HUES64 (cell line): ENCODE results near the gene AHCTF1. TPM values are rescaled to one million over a fixed set of nuclear protein-coding genes. Genes with fewer than 3 reads are reported as not detected.

ENCODE experiments used
- H3K27ac ChIP-seq: 2 replicates; pipeline ENCODE4 v1.7.0; 2013; ENCODE audit warnings: low read depth, low read length, inconsistent platforms
- H3K27me3 ChIP-seq: 2 replicates; pipeline ENCODE4 v1.6.1; 2013; ENCODE audit warnings: mild to moderate bottlenecking, low read length; ENCODE audit not compliant: insufficient read depth
- H3K36me3 ChIP-seq: 2 replicates; pipeline ENCODE4 v1.6.1; 2013; ENCODE audit warnings: mild to moderate bottlenecking, low read length; ENCODE audit not compliant: insufficient read depth
- H3K4me1 ChIP-seq: 2 replicates; pipeline ENCODE4 v1.6.1; 2013; ENCODE audit warnings: mild to moderate bottlenecking, low read length, moderate library complexity; ENCODE audit not compliant: insufficient read depth
- H3K4me3 ChIP-seq: 2 replicates; pipeline ENCODE4 v1.5.1; 2013; ENCODE audit warnings: mild to moderate bottlenecking, low read length, moderate library complexity
- H3K9ac ChIP-seq: 2 replicates; pipeline ENCODE4 v1.6.1; 2013; ENCODE audit warnings: mild to moderate bottlenecking, low read depth, low read length
- H3K9me3 ChIP-seq: 2 replicates; pipeline ENCODE4 v1.6.1; 2013; ENCODE audit warnings: low read depth, low read length; ENCODE audit not compliant: insufficient read depth
- WGBS: fragments of 150-250, 120-280 bp; methylation state at CpG from one replicate; pipeline ENCODE4 v1.1.7; 2013; ENCODE audit warnings: missing lambda C conversion rate; 5-methylcytosine and 5-hydroxymethylcytosine counted together
- polyA plus RNA-seq, 2 experiments: library from polyadenylated mRNA; stranded (reverse); fragments of 50-300 nt; gene quantifications; one replicate each; pipeline ENCODE4 v1.2.3, GENCODE V29; 2013

AHCTF1 gene
- 36.0 TPM for polyA plus RNA-seq (2013, experiment 1 of 2)
- 36.1 TPM for polyA plus RNA-seq (2013, experiment 2 of 2)

- Histone ChIP-seq H3K4me1 (no peaks in the 10 kb centered on the region), H3K36me3 (peaks cover 18% of the 10 kb centered on the region), H3K4me3 (peak within 1 kb of the TSS; percentile 98), H3K9ac (peak within 1 kb of the TSS; percentile 98), H3K27ac (peak within 1 kb of the TSS; percentile 99), H3K9me3 (no peaks in the 10 kb centered on the region), H3K27me3 (no peaks in the 10 kb centered on the region)
- WGBS: under 1% methylated on average over 90 of the region's 90 CpGs
These were observed at the start of gene AHCTF1 for GRCh38 chr1:246931549-246932365. Gene AHCTF1 (minus strand): TSS chr1:246931948. CDS start chr1:246918370, 13,578 bp downstream.

- Histone ChIP-seq H3K9ac (no peak overlapping the region), H3K27me3 (no peaks in the 10 kb centered on the region), H3K4me3 (no peak overlapping the region), H3K27ac (no peak overlapping the region), H3K9me3 (peaks cover 52% of the 10 kb centered on the region), H3K36me3 (peaks cover 74% of the 10 kb centered on the region), H3K4me1 (no peaks in the 10 kb centered on the region)
- WGBS: 96% methylated on average over 6 of the region's 6 CpGs
These were observed 47.0 kb upstream of the AHCTF1 start for GRCh38 chr1:246978785-246979184.

GRCh38 chr1:246978281-246978680, 46.5 kb upstream of the AHCTF1 start:
- Histone ChIP-seq H3K4me3 (no peak overlapping the region), H3K9me3 (peaks cover 48% of the 10 kb centered on the region), H3K9ac (no peak overlapping the region), H3K27ac (no peak overlapping the region), H3K4me1 (no peaks in the 10 kb centered on the region), H3K27me3 (no peaks in the 10 kb centered on the region), H3K36me3 (peaks cover 74% of the 10 kb centered on the region)
- WGBS: 96% methylated on average over 2 of the region's 2 CpGs

GRCh38 chr1:246971969-246972368, 40.2 kb upstream of the AHCTF1 start:
- Histone ChIP-seq H3K27ac (no peak overlapping the region), H3K36me3 (peaks cover 36% of the 10 kb centered on the region), H3K4me3 (no peak overlapping the region), H3K27me3 (no peaks in the 10 kb centered on the region), H3K9ac (no peak overlapping the region), H3K9me3 (peaks cover 51% of the 10 kb centered on the region), H3K4me1 (no peaks in the 10 kb centered on the region)
- WGBS: 93% methylated on average over 7 of the region's 7 CpGs

GRCh38 chr1:246971090-246971721, 39.5 kb upstream of the AHCTF1 start:
- Histone ChIP-seq H3K9ac (no peak overlapping the region), H3K27me3 (no peaks in the 10 kb centered on the region), H3K27ac (no peak overlapping the region), H3K36me3 (peaks cover 37% of the 10 kb centered on the region), H3K9me3 (peaks cover 51% of the 10 kb centered on the region), H3K4me3 (no peak overlapping the region), H3K4me1 (no peaks in the 10 kb centered on the region)
- 77% methylated on average over 12 of the region's 12 CpGs for WGBS

GRCh38 chr1:246969621-246970020, 37.9 kb upstream of the AHCTF1 start:
- Histone ChIP-seq H3K27me3 (no peaks in the 10 kb centered on the region), H3K4me3 (no peak overlapping the region), H3K27ac (no peak overlapping the region), H3K36me3 (peaks cover 30% of the 10 kb centered on the region), H3K9ac (no peak overlapping the region), H3K4me1 (no peaks in the 10 kb centered on the region), H3K9me3 (peaks cover 51% of the 10 kb centered on the region)
- WGBS: 100% methylated on average over 1 of the region's 3 CpGs

- no peak overlapping the region for H3K9ac ChIP-seq
- H3K36me3 ChIP-seq: peaks cover 31% of the 10 kb centered on the region
- no peaks in the 10 kb centered on the region for H3K4me1 ChIP-seq
- no peak overlapping the region for H3K27ac ChIP-seq
- H3K9me3 ChIP-seq: peaks cover 38% of the 10 kb centered on the region
- 91% methylated on average over 2 of the region's 2 CpGs for WGBS
- no peak overlapping the region for H3K4me3 ChIP-seq
- H3K27me3 ChIP-seq: no peaks in the 10 kb centered on the region
These were observed 34.8 kb upstream of the AHCTF1 start for GRCh38 chr1:246966502-246966901.

- Histone ChIP-seq H3K27me3 (no peaks in the 10 kb centered on the region), H3K4me3 (no peak overlapping the region), H3K4me1 (no peaks in the 10 kb centered on the region), H3K27ac (no peak overlapping the region), H3K36me3 (peaks cover 40% of the 10 kb centered on the region), H3K9me3 (no peaks in the 10 kb centered on the region), H3K9ac (no peak overlapping the region)
- 96% methylated on average over 1 of the region's 1 CpG for WGBS
These were observed 28.4 kb upstream of the AHCTF1 start for GRCh38 chr1:246959944-246960693.

- no peak overlapping the region for H3K9ac ChIP-seq
- no peak overlapping the region for H3K4me3 ChIP-seq
- H3K27ac ChIP-seq: no peak overlapping the region
- no peaks in the 10 kb centered on the region for H3K27me3 ChIP-seq
- no peaks in the 10 kb centered on the region for H3K9me3 ChIP-seq
- peaks cover 3% of the 10 kb centered on the region; the same call in 1 of the 2 replicates for H3K4me1 ChIP-seq
- WGBS: 95% methylated on average over 4 of the region's 4 CpGs
- peaks cover 17% of the 10 kb centered on the region for H3K36me3 ChIP-seq
These were observed 22.4 kb upstream of the AHCTF1 start for GRCh38 chr1:246954126-246954525.

- Histone ChIP-seq H3K9me3 (no peaks in the 10 kb centered on the region), H3K36me3 (0 out of 2 replicates have a peak, but pooled peaks cover 5% of the 10 kb centered on the region), H3K27me3 (no peaks in the 10 kb centered on the region), H3K27ac (no peak overlapping the region), H3K4me1 (peaks cover 3% of the 10 kb centered on the region; the same call in 1 of the 2 replicates), H3K9ac (no peak overlapping the region), H3K4me3 (no peak overlapping the region)
- 92% methylated on average over 4 of the region's 4 CpGs for WGBS
These were observed 19.7 kb upstream of the AHCTF1 start for GRCh38 chr1:246951413-246951812.

- no peak overlapping the region for H3K9ac ChIP-seq
- WGBS: 98% methylated on average over 3 of the region's 3 CpGs
- 0 out of 2 replicates have a peak, but pooled peaks cover 11% of the 10 kb centered on the region for H3K36me3 ChIP-seq
- H3K27ac ChIP-seq: no peak overlapping the region
- no peaks in the 10 kb centered on the region for H3K9me3 ChIP-seq
- no peaks in the 10 kb centered on the region for H3K27me3 ChIP-seq
- H3K4me1 ChIP-seq: peaks cover 3% of the 10 kb centered on the region; the same call in 1 of the 2 replicates
- H3K4me3 ChIP-seq: no peak overlapping the region
These were observed 18.2 kb upstream of the AHCTF1 start for GRCh38 chr1:246949956-246950355.
